ENCODE data around the gene SEMA5A. TPM values are rescaled to one million over a fixed set of nuclear protein-coding genes. Genes with fewer than 3 reads are reported as not detected.
A peak's percentile ranks its signal among the peaks of the same experiment; 100 is the strongest.

The SEMA5A gene
- total and polyA plus RNA-seq, 2 of the 8 experiments (the other 6 are each of a cell fraction or from before 2014, with no cell fraction given): 5.3 to 8.9 TPM

DNA sequence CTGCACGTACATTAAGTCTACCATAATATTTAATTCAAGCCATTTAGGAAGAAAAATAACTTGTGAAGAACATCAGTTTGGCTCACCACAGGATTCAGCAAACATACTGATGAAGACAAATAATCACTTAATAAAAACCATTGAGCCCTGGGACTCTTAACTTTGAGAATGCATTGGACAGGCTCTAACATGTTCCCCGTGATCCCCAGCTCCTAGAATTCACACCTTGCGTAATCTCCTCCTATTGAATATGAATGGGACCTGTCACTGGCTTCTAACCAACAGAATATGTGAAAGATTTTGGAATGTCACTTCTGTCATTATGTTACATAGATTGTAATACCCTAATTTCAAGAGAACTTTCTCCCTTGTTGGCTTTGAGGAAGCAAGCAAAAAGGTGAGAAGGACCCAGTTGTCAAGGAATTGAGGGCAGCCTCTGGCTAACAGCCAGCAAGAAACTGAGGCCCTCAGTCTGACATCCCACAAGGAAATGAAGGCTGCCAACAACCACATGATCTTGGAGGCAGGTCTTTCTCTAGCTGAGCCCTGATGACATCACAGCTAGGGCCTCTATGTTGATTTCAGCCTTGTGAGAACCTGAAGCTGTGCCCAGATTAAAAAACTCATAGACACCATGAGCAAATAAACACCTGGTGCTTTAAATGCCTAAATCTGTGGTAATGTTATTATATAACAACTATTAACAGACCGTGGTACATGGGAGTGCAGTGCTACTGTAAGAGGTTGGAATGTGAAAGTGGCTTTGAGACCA is 433.2 kb downstream of the SEMA5A start:
- Histone ChIP-seq H3K27me3 (replicated peaks in 1 of 4; ENCODE audit: control insufficient read depth in 3 of 4, extremely low read depth in 1 of 4, insufficient read depth in 3 of 4, low read length in 3 of 4) (no peaks in the 10 kb centered on the region), H3K14ac (ENCODE audit: insufficient read length) (no peak overlapping the region), H4K20me1 (replicated peaks in 1 of 2; ENCODE audit: control insufficient read depth in 1 of 2, insufficient read depth in 2 of 2, low read length in 2 of 2) (peaks cover 0 to 2% of the 10 kb centered on the region in 2 experiments), H3K56ac (replicated peaks; ENCODE audit: insufficient read length, low read depth, low read length) (no peak overlapping the region), H3K9me3 (ENCODE audit: insufficient read depth in 2 of 2, low read depth in 1 of 2, low read length in 1 of 2) (0 out of 4 replicates have a peak, but pooled peaks cover 3 to 4% of the 10 kb centered on the region in 2 experiments), H2AK5ac (ENCODE audit: low read depth, low read length) (no peak overlapping the region), H3K23ac (ENCODE audit: insufficient read length) (no peak overlapping the region), H3K23me2 (ENCODE audit: low read depth, low read length) (no peaks in the 10 kb centered on the region), H3K27ac (ENCODE audit: low read depth, low read length) (no peak overlapping the region), H3K4me2 (ENCODE audit: insufficient read depth in 1 of 2, low read depth in 2 of 2, low read length in 2 of 2) (no peak overlapping the region), H3K18ac (ENCODE audit: extremely low read depth, low read length) (no peak overlapping the region), H4K5ac (ENCODE audit: insufficient read length, low read depth, low read length) (no peak overlapping the region), H2BK15ac (ENCODE audit: low read length) (no peak overlapping the region), H3K79me2 (ENCODE audit: control insufficient read depth in 1 of 2, insufficient read depth in 2 of 2, low read length in 2 of 2) (no peaks in the 10 kb centered on the region), H3K4me3 (ENCODE audit: extremely low read depth in 1 of 4, insufficient read depth in 2 of 4, low read depth in 3 of 4, low read length in 4 of 4) (no peak overlapping the region), H3K4ac (replicated peaks; ENCODE audit: insufficient read length, low read depth, low read length) (no peak overlapping the region), H2AFZ (ENCODE audit: low read length) (no peak overlapping the region), H2BK5ac (ENCODE audit: low read depth, low read length) (no peak overlapping the region), H2BK12ac (ENCODE audit: low read depth, low read length) (no peak overlapping the region), H3K9ac (replicated peaks in 1 of 4; ENCODE audit: extremely low read depth in 1 of 4, low read depth in 3 of 4, low read length in 3 of 4) (no peak overlapping the region), H4K8ac (ENCODE audit: extremely low read depth, insufficient read depth, low read length) (no peak overlapping the region), H4K91ac (replicated peaks; ENCODE audit: insufficient read length, low read length) (no peak overlapping the region), H3K79me1 (ENCODE audit: low read depth, low read length) (no peaks in the 10 kb centered on the region), H2BK20ac (ENCODE audit: low read length) (no peak overlapping the region), H3K36me3 (ENCODE audit: control insufficient read depth in 2 of 4, insufficient read depth in 4 of 4, low read length in 3 of 4) (no peaks in the 10 kb centered on the region), H3K4me1 (replicated peaks in 1 of 4; ENCODE audit: control insufficient read depth in 3 of 4, insufficient read depth in 4 of 4, low read length in 3 of 4) (no peaks in the 10 kb centered on the region), H2BK120ac (replicated peaks; ENCODE audit: low read depth, low read length) (no peak overlapping the region)
- TF ChIP-seq RAD21 (IDR thresholded peaks at IDR 0.05 in 1 of 2, conservative IDR thresholded peaks at IDR 0.05 in 1 of 2; ENCODE audit: low read depth in 2 of 2, low read length in 2 of 2) (no peak), RBBP5 (IDR thresholded peaks at IDR 0.05; ENCODE audit: borderline replicate concordance, low read depth, low read length) (no peak), CEBPB (IDR thresholded peaks at IDR 0.05; ENCODE audit: low read depth, low read length) (peak; percentile 65; the same call in 1 of the 2 replicates)
- no peak for FAIRE-seq
- POLR2A ChIA-PET (ENCODE audit: partially characterized antibody): no interaction called here
- no peak for DNase-seq (ENCODE audit: low read depth in 1 of 2, low spot score in 2 of 2)
- CTCF ChIA-PET (ENCODE audit: partially characterized antibody): no interaction called here
- 95% methylated on average over 4 of the region's 4 CpGs; no CpG with 5 or more reads in 1 of the 2 experiments for WGBS, 2 experiments (ENCODE audit: extremely low coverage in 1 of 2, insufficient coverage in 1 of 2, insufficient read length in 1 of 2, insufficient replicate concordance in 2 of 2, low coverage in 1 of 2, low lambda C conversion rate in 2 of 2, missing lambda C conversion rate in 1 of 2)

All from H1 (cell line).